ENCODE results near the gene LRRC7. TPM values are rescaled to one million over a fixed set of nuclear protein-coding genes. Genes with fewer than 3 reads are reported as not detected.

LRRC7 gene
- total RNA-seq, 2 donors from 2014 or later, result 0.91 TPM; not detected in 1

DNA sequence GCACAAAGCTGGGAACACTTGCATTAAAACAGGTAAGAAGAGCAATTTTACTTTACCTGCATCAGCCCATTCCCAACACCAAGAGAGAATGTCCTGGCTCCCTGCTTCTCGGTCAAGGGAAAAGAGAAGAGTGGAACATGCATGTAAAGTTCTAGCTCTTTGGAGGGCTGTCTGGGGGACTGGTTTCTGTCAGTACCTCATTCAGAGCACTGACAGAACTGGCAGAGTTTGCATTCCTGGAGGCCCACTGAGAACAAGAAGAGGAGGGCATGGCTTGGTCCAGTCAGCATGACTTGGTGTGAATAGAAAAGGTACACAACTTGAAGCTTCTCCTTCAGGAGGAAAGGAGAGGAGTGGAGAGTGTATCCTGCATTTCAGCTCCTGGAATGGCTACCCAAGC is 83.9 kb downstream of the LRRC7 start:
- H3K27ac Mint-ChIP-seq, result no peak overlapping the region
- H3K9me3 Mint-ChIP-seq, result peaks cover 0 to 4% of the 10 kb centered on the region in 2 donors
- H3K36me3 Mint-ChIP-seq, result no peaks in the 10 kb centered on the region
- no peak for ATAC-seq
- DNase-seq (ENCODE audit: low spot score in 2 of 2), result no peak

DNA sequence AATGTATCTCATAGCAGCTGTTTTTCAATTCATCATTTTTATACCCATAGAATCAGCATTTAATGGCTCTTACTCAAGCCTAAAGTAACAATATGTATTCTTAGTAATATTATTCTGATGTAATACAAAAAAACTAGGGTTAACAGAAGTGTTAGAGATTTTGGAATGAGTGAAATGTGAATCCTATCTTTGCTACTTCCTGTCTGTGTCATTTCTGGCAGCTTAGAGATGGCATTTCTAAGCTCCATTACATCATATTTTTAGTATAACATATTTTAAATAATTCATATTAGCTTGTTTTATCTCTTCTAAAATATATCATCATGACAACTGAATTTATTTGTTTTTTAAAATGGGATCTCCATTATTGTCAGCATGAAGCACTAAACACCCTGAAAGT is 90.2 kb downstream of the LRRC7 start:
- H3K36me3 Mint-ChIP-seq, result no peaks in the 10 kb centered on the region
- DNase-seq (ENCODE audit: low spot score in 2 of 2), result no peak
- ATAC-seq, result no peak
- H3K9me3 Mint-ChIP-seq, result peaks cover 8% of the 10 kb centered on the region in 2 donors
- no peak overlapping the region for H3K27ac Mint-ChIP-seq

DNA sequence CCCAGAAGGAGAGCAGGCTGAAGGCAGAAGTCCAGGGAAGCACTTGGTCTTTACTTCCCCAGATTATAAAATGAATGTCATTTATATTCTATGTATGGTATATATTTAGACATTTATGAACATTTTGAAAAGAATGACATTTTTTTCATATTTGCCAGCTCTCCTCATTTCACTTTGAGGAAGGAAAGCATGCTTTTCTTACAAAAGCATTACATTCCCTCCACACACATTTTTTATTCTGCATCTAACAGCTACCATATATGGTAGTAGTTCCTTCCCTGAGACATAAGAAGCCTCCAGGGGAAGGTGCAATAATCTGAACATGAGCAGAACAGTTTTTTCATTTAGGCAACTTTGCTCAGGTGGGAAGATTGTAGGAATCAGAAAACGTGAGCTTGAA is 94.0 kb downstream of the LRRC7 start:
- ATAC-seq (no peak), DNase-seq (ENCODE audit: low spot score in 2 of 2) (no peak)
- Mint-ChIP-seq H3K36me3 (peaks cover 0 to 9% of the 10 kb centered on the region in 2 donors), H3K9me3 (peaks cover 20 to 21% of the 10 kb centered on the region in 2 donors), H3K27ac (no peak overlapping the region)

DNA sequence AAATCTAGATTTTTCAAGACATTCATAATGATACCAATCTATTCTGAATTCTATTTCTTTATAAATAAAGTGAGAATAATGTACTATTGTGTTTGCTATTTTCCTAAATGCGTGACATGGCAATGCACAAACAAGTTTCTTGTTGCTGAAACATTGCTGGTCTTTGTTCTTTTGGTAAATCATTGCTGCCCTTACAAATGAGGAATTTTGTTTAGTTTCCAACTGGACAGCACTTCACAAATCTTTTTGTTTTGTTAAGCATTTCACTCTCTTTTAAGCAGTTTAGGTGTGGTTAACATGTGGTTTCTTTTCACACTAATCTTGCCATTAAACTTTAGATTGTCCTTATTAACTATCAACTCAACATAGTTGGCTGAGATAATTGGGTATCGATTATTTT is 94.6 kb downstream of the LRRC7 start:
- DNase-seq (ENCODE audit: low spot score in 2 of 2) (no peak), ATAC-seq (no peak)
- H3K27ac Mint-ChIP-seq, result no peak overlapping the region
- peaks cover 26 to 28% of the 10 kb centered on the region in 2 donors for H3K9me3 Mint-ChIP-seq
- H3K36me3 Mint-ChIP-seq, result peaks cover 0 to 9% of the 10 kb centered on the region in 2 donors

DNA sequence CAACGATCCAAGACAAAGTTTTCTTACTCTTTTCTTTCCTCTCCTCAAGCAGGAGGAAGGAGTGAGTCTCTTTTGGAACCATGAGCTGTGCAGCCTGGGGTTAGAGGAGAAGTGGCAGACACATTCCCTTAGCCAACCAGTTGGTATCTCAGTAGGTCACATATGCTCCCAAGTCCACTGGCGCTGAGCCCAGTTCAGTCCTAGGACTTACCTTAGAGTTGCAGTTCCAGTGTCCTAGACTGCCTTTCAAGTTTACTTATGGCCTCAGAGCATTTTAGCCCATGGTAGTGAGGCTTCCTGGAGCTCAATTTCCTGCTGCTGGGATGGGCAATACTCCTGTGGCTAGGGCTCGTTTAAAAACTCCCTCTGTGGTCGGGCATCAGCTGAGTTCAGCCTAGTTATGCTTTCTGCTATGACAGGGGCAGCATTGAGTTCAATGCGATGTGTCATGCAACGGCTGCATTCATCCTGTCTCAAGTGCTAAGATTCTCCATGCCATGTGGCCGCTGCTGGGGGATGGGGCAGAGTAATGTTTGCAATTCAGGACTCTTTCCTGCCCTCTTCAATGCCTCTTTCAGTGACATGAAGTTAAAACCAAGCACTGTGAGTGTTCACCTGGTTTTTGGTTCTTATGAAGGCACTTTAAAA is 103.8 kb downstream of the LRRC7 start:
- Mint-ChIP-seq H3K36me3 (no peaks in the 10 kb centered on the region), H3K27ac (no peak overlapping the region), H3K9me3 (peaks cover 18 to 20% of the 10 kb centered on the region in 2 donors)
- DNase-seq (ENCODE audit: low spot score in 2 of 2) (no peak), ATAC-seq (no peak)

DNA sequence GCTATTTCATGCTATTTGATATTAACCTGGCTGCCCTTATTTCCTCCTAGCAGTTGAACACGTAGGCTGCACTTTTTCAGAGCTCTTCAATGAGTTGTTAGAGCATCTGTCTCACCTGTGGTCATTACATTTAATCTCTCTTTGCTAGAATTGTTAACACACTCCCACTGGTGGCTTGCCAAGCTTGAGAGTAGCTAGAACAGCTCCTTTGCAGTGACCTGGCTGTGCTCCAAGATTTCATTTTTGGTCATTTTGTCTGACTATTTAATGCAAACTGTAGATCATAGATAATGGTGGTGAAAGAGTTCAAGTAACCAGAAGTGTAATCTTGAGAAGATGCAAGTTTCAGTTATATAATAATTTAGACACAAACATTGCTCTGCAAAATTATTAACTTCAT is 105.6 kb downstream of the LRRC7 start:
- no peak for ATAC-seq

DNA sequence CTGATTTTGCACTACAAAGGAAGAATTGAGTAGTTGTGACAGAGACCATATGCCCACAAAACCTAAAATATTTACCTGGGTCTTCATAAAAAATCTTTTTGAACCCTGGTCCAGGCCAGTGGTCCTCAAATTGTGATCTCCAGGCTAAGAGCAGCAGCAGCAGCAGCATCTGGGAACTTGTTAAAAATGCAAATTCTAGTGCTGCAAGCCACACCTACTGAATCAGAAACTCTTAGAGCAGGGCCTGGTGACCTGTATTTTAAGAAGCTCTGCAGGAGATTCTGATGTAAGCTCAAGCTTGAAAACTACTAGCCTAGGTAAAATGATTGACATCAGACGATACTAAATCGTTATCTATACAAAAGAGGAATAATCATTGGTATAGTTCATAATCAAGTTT is 112.2 kb downstream of the LRRC7 start:
- H3K36me3 Mint-ChIP-seq, result no peaks in the 10 kb centered on the region
- peaks cover 8 to 13% of the 10 kb centered on the region in 2 donors for H3K9me3 Mint-ChIP-seq
- no peak for DNase-seq (ENCODE audit: low spot score in 2 of 2)
- ATAC-seq, result no peak
- H3K27ac Mint-ChIP-seq, result no peak overlapping the region

More for the DNA sequence above, 105.6 kb downstream of the LRRC7 start:
- H3K9me3 Mint-ChIP-seq, result peaks cover 5 to 6% of the 10 kb centered on the region in 2 donors
- no peak for DNase-seq (ENCODE audit: low spot score in 2 of 2)
- H3K36me3 Mint-ChIP-seq, result no peaks in the 10 kb centered on the region
- H3K27ac Mint-ChIP-seq, result no peak overlapping the region

DNA sequence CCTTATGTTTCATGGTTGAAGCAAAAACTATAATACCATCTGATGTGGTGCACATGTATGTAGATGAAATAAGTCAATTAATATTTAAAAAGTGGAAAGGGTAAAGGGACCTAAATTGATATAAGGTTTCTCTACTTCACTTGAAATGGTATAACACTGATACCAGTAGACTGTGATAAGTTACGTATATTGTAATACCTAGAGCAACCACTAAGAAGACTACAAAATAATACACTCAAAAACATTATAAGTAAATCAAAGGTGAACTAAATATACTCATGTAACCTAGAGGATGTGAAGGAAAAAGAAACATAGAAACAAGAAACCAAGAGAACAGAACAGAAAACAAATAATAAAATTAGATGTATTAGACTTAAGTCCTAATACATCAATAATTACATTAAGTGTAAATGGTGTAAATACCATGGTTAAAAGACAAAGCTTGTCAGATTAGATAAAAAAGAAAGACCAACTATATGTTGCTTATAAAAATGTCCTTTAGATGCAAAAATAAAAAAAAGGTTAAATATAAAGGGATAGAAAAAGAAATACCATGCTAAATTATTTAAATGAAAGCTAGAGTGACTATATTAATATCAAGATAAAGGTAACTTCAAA is 118.8 kb downstream of the LRRC7 start:
- Mint-ChIP-seq H3K36me3 (no peaks in the 10 kb centered on the region), H3K9me3 (peaks cover 14 to 17% of the 10 kb centered on the region in 2 donors), H3K27ac (no peak overlapping the region)
- no peak for DNase-seq (ENCODE audit: low spot score in 2 of 2)
- ATAC-seq, result no peak

DNA sequence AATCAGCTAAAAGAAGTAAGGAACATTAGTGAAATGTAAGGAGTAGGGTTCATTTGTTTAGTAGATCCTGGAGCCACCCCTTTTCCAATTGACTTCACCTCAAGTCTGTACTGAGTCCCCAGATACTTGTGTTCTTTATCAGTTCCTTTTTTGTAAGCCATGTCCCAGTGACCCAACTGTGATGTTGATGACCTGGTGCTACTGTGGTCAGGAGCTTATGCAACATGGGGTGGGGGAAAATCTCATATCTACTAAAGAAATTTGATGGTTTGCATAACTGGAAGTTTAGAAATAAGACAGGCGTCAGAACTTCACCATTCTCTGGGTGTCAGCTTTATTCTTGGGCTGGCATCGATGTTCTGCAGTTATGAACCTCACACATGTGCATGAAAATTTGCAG is 120.5 kb downstream of the LRRC7 start:
- DNase-seq (ENCODE audit: low spot score in 2 of 2), result no peak
- Mint-ChIP-seq H3K36me3 (no peaks in the 10 kb centered on the region), H3K27ac (no peak overlapping the region), H3K9me3 (peaks cover 8% of the 10 kb centered on the region in 2 donors)
- ATAC-seq, result no peak

DNA sequence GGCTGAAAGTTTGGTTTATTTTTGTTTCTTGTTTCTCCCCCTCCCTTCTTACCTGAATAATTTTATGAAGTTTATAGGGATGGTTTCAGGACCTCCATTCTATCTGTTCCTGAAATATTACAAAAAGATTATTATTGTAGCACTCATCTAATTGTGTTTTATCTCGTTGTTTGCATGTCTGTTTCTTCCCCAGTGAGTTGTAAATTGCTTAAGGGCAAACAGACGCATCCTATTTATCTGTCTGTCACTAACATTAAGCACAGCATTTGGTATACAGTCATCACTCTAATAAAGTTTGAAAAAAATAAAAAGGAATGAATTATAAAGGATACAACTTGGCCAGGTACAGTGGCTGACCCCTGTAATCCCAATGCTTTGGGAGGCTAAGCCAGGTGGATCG is 123.5 kb downstream of the LRRC7 start:
- H3K27ac Mint-ChIP-seq, result no peak overlapping the region
- ATAC-seq, result no peak
- DNase-seq (ENCODE audit: low spot score in 2 of 2), result no peak
- H3K9me3 Mint-ChIP-seq, result peaks cover 13 to 20% of the 10 kb centered on the region in 2 donors
- no peaks in the 10 kb centered on the region for H3K36me3 Mint-ChIP-seq

DNA sequence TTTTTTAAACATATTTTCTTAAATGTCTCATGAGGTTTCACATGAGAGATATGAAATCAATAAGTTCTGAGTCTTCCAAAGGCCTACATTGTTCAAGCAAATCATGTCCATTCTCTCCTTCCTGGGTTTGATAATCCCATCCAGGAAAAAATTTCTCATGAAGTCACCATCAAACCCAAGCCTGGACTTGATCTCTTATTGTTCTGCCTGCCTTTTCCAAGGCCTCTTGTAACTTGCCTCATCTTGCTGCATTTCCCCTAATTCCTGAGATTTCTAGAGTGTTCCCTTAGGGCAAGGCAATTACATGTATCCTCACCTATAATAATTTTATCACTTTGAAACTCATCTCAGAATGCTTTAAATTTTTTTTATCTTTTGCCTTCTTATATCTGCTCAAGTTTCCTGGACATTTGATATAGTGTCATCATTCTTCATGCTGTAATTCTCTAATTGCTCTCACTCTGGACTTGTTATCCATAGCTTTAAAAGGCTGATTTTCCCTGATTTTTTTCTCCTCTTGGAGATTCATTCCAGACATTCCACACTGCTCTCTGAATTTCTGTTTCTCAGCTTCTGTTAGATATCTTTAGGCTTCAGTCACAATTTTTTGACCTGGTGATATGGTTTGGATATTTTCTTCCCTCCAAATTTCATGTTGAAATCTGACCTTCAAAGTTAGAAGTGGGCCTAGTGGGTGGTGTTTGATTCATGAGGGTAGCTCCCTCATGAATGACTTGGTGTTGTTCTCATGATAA is 126.4 kb downstream of the LRRC7 start:
- H3K9me3 Mint-ChIP-seq, result peaks cover 36 to 41% of the 10 kb centered on the region in 2 donors
- no peaks in the 10 kb centered on the region for H3K36me3 Mint-ChIP-seq
- ATAC-seq (no peak), DNase-seq (ENCODE audit: low spot score in 2 of 2) (no peak)
- no peak overlapping the region for H3K27ac Mint-ChIP-seq

DNA sequence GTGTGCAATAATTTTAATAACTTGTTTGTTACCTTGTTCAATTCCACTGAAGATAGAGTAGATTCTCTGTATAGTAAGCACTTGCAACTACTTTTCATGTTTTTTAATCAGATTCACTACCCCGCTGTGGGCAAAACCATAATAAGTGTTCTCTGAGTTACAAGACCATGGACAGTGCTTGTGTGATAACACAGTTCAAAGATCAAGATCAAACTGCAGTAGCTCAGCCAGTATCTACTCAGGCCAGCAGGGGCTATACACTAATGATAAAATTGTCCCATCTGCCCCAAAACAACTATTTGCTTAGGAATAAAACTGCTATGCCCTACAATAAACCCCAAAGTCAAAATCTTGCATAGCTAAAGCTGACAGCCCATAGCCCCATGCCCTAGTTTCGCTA is 129.6 kb downstream of the LRRC7 start:
- Mint-ChIP-seq H3K36me3 (no peaks in the 10 kb centered on the region), H3K27ac (no peak overlapping the region), H3K9me3 (peaks cover 32 to 38% of the 10 kb centered on the region in 2 donors)
- DNase-seq (ENCODE audit: low spot score in 2 of 2) (no peak), ATAC-seq (no peak)

DNA sequence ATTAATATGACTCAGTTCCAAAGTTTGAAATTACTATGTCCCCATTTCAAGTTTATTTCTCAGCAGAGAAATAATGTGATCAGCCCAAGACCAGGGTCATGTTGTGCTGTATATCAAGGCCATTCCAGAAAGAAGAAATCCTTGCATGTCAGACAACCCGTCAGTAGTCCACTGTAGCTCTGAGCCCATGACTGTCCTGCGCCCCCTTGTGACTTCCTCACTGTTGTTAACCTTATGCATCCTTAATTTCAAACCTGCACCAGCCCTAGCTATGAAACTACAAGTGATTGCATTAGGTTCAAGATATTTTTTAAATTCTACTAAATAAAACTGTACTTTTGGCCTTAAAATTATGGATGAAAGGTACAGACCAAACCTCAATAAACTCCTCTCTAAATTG is 133.0 kb downstream of the LRRC7 start:
- no peaks in the 10 kb centered on the region for H3K36me3 Mint-ChIP-seq
- no peak overlapping the region for H3K27ac Mint-ChIP-seq
- ATAC-seq, result no peak
- H3K9me3 Mint-ChIP-seq, result peaks cover 27 to 29% of the 10 kb centered on the region in 2 donors
- no peak for DNase-seq (ENCODE audit: low spot score in 2 of 2)

DNA sequence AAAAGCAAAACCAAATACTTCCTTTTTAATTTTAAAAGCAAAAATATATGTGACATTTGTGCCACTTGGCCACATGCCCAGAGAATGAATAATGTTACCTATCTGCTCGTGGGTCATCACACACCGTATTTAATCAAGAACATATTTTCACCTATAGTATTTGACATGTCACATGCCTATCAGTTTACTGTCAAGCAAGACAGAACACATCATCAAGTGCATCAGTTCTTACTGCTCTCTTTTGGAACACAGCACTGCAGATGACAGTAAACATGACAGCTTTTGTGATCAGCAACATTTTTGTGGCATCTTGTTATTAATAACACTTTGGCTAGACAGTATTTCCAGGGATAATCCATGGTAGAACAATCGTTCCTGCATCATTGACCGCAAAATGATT is 134.4 kb downstream of the LRRC7 start:
- ATAC-seq (no peak), DNase-seq (ENCODE audit: low spot score in 2 of 2) (no peak)
- Mint-ChIP-seq H3K36me3 (no peaks in the 10 kb centered on the region), H3K9me3 (peaks cover 25 to 26% of the 10 kb centered on the region in 2 donors), H3K27ac (no peak overlapping the region)

DNA sequence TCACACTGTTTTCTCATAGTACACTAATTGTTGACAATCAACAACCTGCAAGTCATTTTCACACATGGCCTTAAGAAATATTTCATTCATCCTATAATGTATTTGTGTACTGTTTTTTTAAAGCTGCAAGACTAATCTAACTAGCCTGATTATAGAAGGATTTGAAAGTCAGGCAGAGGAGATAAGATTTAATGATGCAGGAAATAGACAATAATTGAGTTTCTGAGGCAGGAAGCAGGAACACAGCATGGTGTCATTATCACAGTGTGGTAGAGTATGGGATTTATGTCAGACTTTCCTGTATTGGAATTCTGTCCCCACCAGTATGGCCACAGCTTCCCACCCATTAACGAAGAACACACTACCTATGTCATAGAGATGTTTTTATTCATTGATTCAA is 138.8 kb downstream of the LRRC7 start:
- no peak for DNase-seq (ENCODE audit: low spot score in 2 of 2)
- H3K36me3 Mint-ChIP-seq, result no peaks in the 10 kb centered on the region
- peaks cover 6 to 14% of the 10 kb centered on the region in 2 donors for H3K9me3 Mint-ChIP-seq
- ATAC-seq, result no peak
- H3K27ac Mint-ChIP-seq, result peak overlapping the region in 1 of 2 donors; percentile 91

DNA sequence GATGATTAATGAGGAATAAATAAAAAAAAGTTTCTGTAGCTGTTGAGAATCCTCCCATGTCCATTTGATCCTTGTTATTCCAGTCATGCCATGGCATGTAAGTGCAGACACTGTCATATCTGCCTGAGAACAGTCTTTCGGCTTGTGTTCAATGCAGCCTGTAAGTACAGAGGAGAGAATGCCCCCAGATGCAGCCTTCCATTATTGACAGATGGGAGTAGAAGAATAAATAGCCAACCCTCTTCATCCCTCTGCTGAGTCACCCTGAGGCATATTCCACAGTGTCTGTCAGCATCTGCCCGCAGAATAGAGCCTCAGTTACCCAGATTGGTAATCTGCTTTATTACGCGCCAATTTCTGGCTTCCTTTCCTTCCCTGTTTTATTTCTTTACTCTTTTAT is 139.4 kb downstream of the LRRC7 start:
- no peak for ATAC-seq

DNA sequence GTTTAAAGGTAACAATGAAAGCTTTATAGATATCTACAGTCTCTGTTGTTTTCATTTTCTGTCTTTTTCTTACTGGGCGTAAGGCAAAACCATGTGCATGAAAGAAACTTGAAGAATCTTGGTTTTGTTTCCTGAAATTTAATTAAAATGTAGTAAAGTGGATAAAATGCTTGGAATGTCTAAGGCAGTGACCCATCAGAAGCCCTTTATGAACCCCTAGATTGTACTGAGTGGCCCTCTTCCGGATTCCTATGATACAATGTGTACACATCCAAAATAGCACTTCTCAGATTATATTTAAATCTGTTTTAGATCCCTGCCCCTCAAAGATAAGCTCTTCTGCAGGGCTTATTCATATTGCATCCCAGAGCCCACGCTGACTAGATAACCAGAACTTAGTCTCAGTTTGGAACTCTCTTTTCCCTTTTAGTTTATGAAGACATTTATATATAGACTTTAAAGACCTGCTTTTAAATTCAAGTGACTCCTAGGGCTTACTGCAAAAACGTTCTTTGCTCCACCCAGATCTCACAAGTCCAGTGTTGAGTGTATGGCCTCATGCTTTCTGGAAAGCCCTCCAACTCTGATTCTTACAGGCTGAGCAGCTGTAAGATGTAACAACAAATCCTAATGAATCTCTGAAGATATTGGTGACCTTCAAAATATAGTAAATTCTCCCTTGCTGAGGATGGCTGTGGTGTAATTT is 142.9 kb downstream of the LRRC7 start:
- ATAC-seq (no peak), DNase-seq (ENCODE audit: low spot score in 2 of 2) (no peak)
- H3K9me3 Mint-ChIP-seq, result peaks cover 13 to 16% of the 10 kb centered on the region in 2 donors
- H3K36me3 Mint-ChIP-seq, result no peaks in the 10 kb centered on the region
- no peak overlapping the region for H3K27ac Mint-ChIP-seq

More for the DNA sequence above, 139.4 kb downstream of the LRRC7 start:
- Mint-ChIP-seq H3K36me3 (no peaks in the 10 kb centered on the region), H3K9me3 (peaks cover 6 to 14% of the 10 kb centered on the region in 2 donors), H3K27ac (no peak overlapping the region)
- no peak for DNase-seq (ENCODE audit: low spot score in 2 of 2)

Data from activated naive CD4-positive, alpha-beta T cell treated with anti-CD3 and anti-CD28 coated beads, Interleukin-2, amount 50 U/mL, for 72 hours (primary cell).